GM23338 (cell line): ENCODE results near the gene CNOT11. TPM values are rescaled to one million over a fixed set of nuclear protein-coding genes. Genes with fewer than 3 reads are reported as not detected.

Source experiments
- ATAC-seq: fragments of 200-7000 bp; cut with Tn5 transposase; 3 replicates; pipeline ENCODE4 v1.9.1; 2020
- DNase-seq: peaks from one replicate; pipeline ENCODE4 v3.0.0-alpha.2; 2015; ENCODE audit warnings: low spot score
- H2AFZ ChIP-seq: fragments of 200-600 bp; sonication (generic); 2 replicates; pipeline ENCODE4 v1.8.0; 2016; ENCODE audit warnings: antibody characterized with exemption, mild to moderate bottlenecking, moderate library complexity
- H3F3A ChIP-seq: fragments of 200-600 bp; sonication (generic); replicated peaks from 2 replicates; pipeline ENCODE4 v1.8.0; 2017; ENCODE audit warnings: antibody characterized with exemption, mixed run types, low read depth
- H3K27ac ChIP-seq: fragments of 200-600 bp; sonication (generic); 2 replicates; pipeline ENCODE4 v1.6.1; 2016; ENCODE audit warnings: low read depth
- H3K27me3 ChIP-seq: fragments of 200-600 bp; sonication (generic); 2 replicates; pipeline ENCODE4 v1.8.0; 2016; ENCODE audit warnings: mild to moderate bottlenecking, mixed run types, moderate library complexity; ENCODE audit not compliant: insufficient read depth
- H3K36me3 ChIP-seq: fragments of 200-600 bp; sonication (generic); 2 replicates; pipeline ENCODE4 v1.8.0; 2016; ENCODE audit warnings: mild to moderate bottlenecking; ENCODE audit not compliant: insufficient read depth
- H3K4me1 ChIP-seq: fragments of 200-600 bp; sonication (generic); 2 replicates; pipeline ENCODE4 v1.8.0; 2016; ENCODE audit warnings: mild to moderate bottlenecking, moderate library complexity; ENCODE audit not compliant: insufficient read depth
- H3K4me2 ChIP-seq: fragments of 200-600 bp; sonication (generic); 2 replicates; pipeline ENCODE4 v1.7.1; 2017; ENCODE audit warnings: mixed run types
- H3K4me3 ChIP-seq: fragments of 200-600 bp; sonication (generic); 2 replicates; pipeline ENCODE4 v1.6.1; 2016; ENCODE audit warnings: mixed run types
- H3K79me2 ChIP-seq: fragments of 200-600 bp; sonication (generic); replicated peaks from 2 replicates; pipeline ENCODE4 v1.8.0; 2017; ENCODE audit warnings: mild to moderate bottlenecking; ENCODE audit not compliant: insufficient read depth
- H3K9me2 ChIP-seq: fragments of 200-600 bp; sonication (generic); 2 replicates; pipeline ENCODE4 v1.8.0; 2017; ENCODE audit not compliant: insufficient read depth
- H4K20me1 ChIP-seq: fragments of 200-600 bp; sonication (generic); replicated peaks from 2 replicates; pipeline ENCODE4 v1.8.0; 2017; ENCODE audit warnings: mild to moderate bottlenecking; ENCODE audit not compliant: insufficient read depth
- H3K27ac Mint-ChIP-seq: 2 replicates; pipeline ENCODE4 v1.8.0; 2020; ENCODE audit warnings: inconsistent platforms, mild to moderate bottlenecking, moderate library complexity, mixed read lengths
- H3K27me3 Mint-ChIP-seq: 3 replicates; pipeline ENCODE4 v1.8.0; 2022; ENCODE audit warnings: low read depth, mild to moderate bottlenecking, moderate library complexity, mixed read lengths, inconsistent platforms; ENCODE audit not compliant: insufficient read depth, poor library complexity
- H3K36me3 Mint-ChIP-seq: 3 replicates; pipeline ENCODE4 v1.8.0; 2021; ENCODE audit warnings: low read depth, mild to moderate bottlenecking, inconsistent platforms, moderate library complexity, mixed read lengths
- H3K4me1 Mint-ChIP-seq: 3 replicates; pipeline ENCODE4 v1.8.0; 2020; ENCODE audit warnings: mild to moderate bottlenecking, inconsistent platforms, mixed read lengths
- H3K4me3 Mint-ChIP-seq: 3 replicates; pipeline ENCODE4 v1.8.0; 2021; ENCODE audit warnings: moderate library complexity, mild to moderate bottlenecking, inconsistent platforms, mixed read lengths
- H3K9me3 Mint-ChIP-seq: 3 replicates; pipeline ENCODE4 v1.8.0; 2020; ENCODE audit warnings: moderate library complexity, mild to moderate bottlenecking, inconsistent platforms, mixed read lengths
- CREB1 ChIP-seq: fragments of 250-450 bp; sonication (Bioruptor Pico); IDR thresholded peaks from 2 replicates; pipeline ENCODE4 v1.5.0; 2020; ENCODE audit warnings: low read depth, mild to moderate bottlenecking, moderate library complexity
- EZH2 ChIP-seq: fragments of 200-600 bp; sonication (generic); IDR thresholded peaks from one replicate; pipeline ENCODE4 v1.8.0; 2017; ENCODE audit warnings: antibody characterized with exemption, mild to moderate bottlenecking, low read depth; ENCODE audit not compliant: unreplicated experiment
- EZH2phosphoT487 ChIP-seq: fragments of 200-600 bp; sonication (generic); IDR thresholded peaks from one replicate; pipeline ENCODE4 v1.8.1; 2018; ENCODE audit warnings: antibody characterized with exemption; ENCODE audit not compliant: unreplicated experiment
- JUNB ChIP-seq: IDR thresholded peaks from one replicate; pipeline ENCODE4 v1.6.1; 2016; ENCODE audit warnings: antibody characterized with exemption; ENCODE audit not compliant: unreplicated experiment
- NANOG ChIP-seq: IDR thresholded peaks from 2 replicates; pipeline ENCODE4 v1.6.1; 2016; ENCODE audit warnings: antibody characterized with exemption, borderline replicate concordance
- POLR2AphosphoS5 ChIP-seq: IDR thresholded peaks from 2 replicates; pipeline ENCODE4 v1.6.1; 2016; ENCODE audit warnings: antibody characterized with exemption, low read depth
- STAT1 ChIP-seq: IDR thresholded peaks from one replicate; pipeline ENCODE4 v1.6.1; 2016; ENCODE audit warnings: antibody characterized with exemption; ENCODE audit not compliant: unreplicated experiment
- ZNF331 ChIP-seq: fragments of 250-450 bp; sonication (Bioruptor Pico); IDR thresholded peaks from 2 replicates; pipeline ENCODE4 v1.5.0; 2020; ENCODE audit warnings: low read depth, mild to moderate bottlenecking, moderate library complexity
- polyA plus RNA-seq: library from polyadenylated mRNA; unstranded; fragments of >200 nt; fragmentation: Nextera tagmentation; extraction: Ambion mirVana; gene quantifications from 2 replicates; pipeline ENCODE4 v1.2.1, GENCODE V29; 2016
- total RNA-seq: library from RNA; depleted of rRNA; stranded (reverse); fragments of >200 nt; shearing (Covaris generic); gene quantifications from 2 replicates; pipeline ENCODE4 v1.2.3, GENCODE V29; 2014
- TF ChIP-seq, protein P1 (sequence below), 2 experiments: fragments of 200-600 bp in 1 of 2; sonication (generic) in 1 of 2; conservative IDR thresholded peaks; 2 replicates each; pipeline versions ENCODE4 v1.5.1 to v1.6.1; 2016 to 2017; ENCODE audit warnings: antibody characterized with exemption in 2 of 2, low read depth in 2 of 2, mild to moderate bottlenecking in 2 of 2, moderate library complexity in 1 of 2
- TF ChIP-seq, protein P2 (sequence below): IDR thresholded peaks from one replicate; pipeline ENCODE4 v1.6.1; 2018; ENCODE audit warnings: antibody characterized with exemption; ENCODE audit not compliant: unreplicated experiment
- TF ChIP-seq, protein P3 (sequence below): IDR thresholded peaks from 2 replicates; pipeline ENCODE4 v1.6.1; 2016; ENCODE audit warnings: antibody characterized with exemption

Gene CNOT11
- total and polyA plus RNA-seq, 2 experiments from 2014 or later = 34.8 to 74.2 TPM

DNA sequence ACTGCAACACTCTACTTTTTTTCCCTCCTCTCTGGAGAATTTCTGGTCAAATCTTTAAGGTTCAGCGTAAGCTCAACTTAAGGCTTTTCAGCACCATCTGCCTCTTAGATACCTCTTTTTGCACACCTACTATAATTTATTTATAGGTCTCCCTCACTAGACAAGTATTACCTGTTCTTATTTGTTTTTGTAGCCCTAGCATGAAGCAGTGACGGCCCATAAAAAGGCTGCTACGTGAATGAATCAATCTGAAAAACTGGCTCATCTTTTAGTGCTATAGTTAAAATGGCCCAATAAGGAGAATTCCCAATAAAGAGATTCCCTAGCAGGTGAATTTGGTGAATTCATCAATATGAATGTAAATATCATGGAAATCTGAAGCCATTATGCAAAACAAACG lies 49.3 kb downstream of the CNOT11 start:
- no peaks in the 10 kb centered on the region for H3K9me2 ChIP-seq
- H3K27me3 Mint-ChIP-seq = peaks cover 2% of the 10 kb centered on the region
- H3K4me2 ChIP-seq = no peak overlapping the region
- ATAC-seq = no peak
- H3K27ac Mint-ChIP-seq = no peak overlapping the region
- no peak overlapping the region for H2AFZ ChIP-seq
- no peak for DNase-seq
- H3K36me3 ChIP-seq = 0 out of 2 replicates have a peak, but pooled peaks cover 3% of the 10 kb centered on the region
- TF ChIP-seq JUNB (no peak), CREB1 (CRISPR knock-in tag) (no peak), EZH2phosphoT487 (no peak), STAT1 (no peak), ZNF331 (CRISPR knock-in tag) (no peak), EZH2 (no peak), NANOG (no peak), POLR2AphosphoS5 (no peak)
- TF ChIP-seq, protein P1, sequence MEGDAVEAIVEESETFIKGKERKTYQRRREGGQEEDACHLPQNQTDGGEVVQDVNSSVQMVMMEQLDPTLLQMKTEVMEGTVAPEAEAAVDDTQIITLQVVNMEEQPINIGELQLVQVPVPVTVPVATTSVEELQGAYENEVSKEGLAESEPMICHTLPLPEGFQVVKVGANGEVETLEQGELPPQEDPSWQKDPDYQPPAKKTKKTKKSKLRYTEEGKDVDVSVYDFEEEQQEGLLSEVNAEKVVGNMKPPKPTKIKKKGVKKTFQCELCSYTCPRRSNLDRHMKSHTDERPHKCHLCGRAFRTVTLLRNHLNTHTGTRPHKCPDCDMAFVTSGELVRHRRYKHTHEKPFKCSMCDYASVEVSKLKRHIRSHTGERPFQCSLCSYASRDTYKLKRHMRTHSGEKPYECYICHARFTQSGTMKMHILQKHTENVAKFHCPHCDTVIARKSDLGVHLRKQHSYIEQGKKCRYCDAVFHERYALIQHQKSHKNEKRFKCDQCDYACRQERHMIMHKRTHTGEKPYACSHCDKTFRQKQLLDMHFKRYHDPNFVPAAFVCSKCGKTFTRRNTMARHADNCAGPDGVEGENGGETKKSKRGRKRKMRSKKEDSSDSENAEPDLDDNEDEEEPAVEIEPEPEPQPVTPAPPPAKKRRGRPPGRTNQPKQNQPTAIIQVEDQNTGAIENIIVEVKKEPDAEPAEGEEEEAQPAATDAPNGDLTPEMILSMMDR (conservative IDR thresholded peaks at IDR 0.05; ENCODE audit: low read depth in 2 of 2) = no peak
- no peaks in the 10 kb centered on the region for H3K27me3 ChIP-seq
- H3K4me1 ChIP-seq = peaks cover 9% of the 10 kb centered on the region
- H3K36me3 Mint-ChIP-seq = peaks cover 4% of the 10 kb centered on the region
- H3K4me1 Mint-ChIP-seq = peaks cover 25% of the 10 kb centered on the region
- H3K9me3 Mint-ChIP-seq = no peaks in the 10 kb centered on the region
- H3F3A ChIP-seq = peaks cover 4% of the 10 kb centered on the region; the same call in 1 of the 2 replicates
- peaks cover 63% of the 10 kb centered on the region for H4K20me1 ChIP-seq
- no peak overlapping the region for H3K4me3 Mint-ChIP-seq
- H3K79me2 ChIP-seq = peaks cover 98% of the 10 kb centered on the region
- H3K27ac ChIP-seq = no peak overlapping the region
- no peak overlapping the region for H3K4me3 ChIP-seq

DNA sequence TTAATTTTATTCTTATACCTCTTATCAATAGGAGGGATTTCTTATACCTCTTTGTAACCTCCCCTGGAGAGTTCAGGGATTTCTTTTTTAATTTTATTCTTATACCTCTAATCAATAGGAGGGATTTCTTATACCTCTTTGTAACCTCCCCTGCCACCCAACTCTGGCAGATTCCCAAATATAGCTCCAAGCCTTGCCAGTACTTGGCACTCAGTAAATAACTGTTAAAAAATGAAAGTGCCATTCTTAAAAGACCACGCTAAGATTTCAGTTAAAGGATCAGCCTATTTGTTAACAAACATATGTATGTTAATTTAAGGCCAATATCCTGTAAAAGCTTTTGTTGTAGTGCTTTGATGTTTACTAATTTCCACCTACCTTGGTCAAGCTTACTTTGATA lies 51.0 kb downstream of the CNOT11 start:
- peaks cover 62% of the 10 kb centered on the region for H4K20me1 ChIP-seq
- peaks cover 32% of the 10 kb centered on the region for H3K4me1 Mint-ChIP-seq
- peaks cover 6% of the 10 kb centered on the region for H3K27me3 Mint-ChIP-seq
- peaks cover 4% of the 10 kb centered on the region; the same call in 1 of the 2 replicates for H3F3A ChIP-seq
- H3K9me2 ChIP-seq = no peaks in the 10 kb centered on the region
- ATAC-seq (no peak), DNase-seq (no peak)
- no peak overlapping the region for H3K4me3 Mint-ChIP-seq
- H2AFZ ChIP-seq = no peak overlapping the region
- peaks cover 7% of the 10 kb centered on the region for H3K36me3 Mint-ChIP-seq
- H3K27me3 ChIP-seq = peaks cover 11% of the 10 kb centered on the region
- H3K79me2 ChIP-seq = peaks cover 96% of the 10 kb centered on the region
- no peaks in the 10 kb centered on the region for H3K9me3 Mint-ChIP-seq
- H3K27ac Mint-ChIP-seq = no peak overlapping the region
- peaks cover 15% of the 10 kb centered on the region for H3K4me1 ChIP-seq
- no peak overlapping the region for H3K4me2 ChIP-seq
- H3K4me3 ChIP-seq = no peak overlapping the region
- no peak overlapping the region for H3K27ac ChIP-seq
- 0 out of 2 replicates have a peak, but pooled peaks cover 3% of the 10 kb centered on the region for H3K36me3 ChIP-seq
- TF ChIP-seq CREB1 (CRISPR knock-in tag) = no peak
- no peak for TF ChIP-seq POLR2AphosphoS5
- TF ChIP-seq, protein P2, sequence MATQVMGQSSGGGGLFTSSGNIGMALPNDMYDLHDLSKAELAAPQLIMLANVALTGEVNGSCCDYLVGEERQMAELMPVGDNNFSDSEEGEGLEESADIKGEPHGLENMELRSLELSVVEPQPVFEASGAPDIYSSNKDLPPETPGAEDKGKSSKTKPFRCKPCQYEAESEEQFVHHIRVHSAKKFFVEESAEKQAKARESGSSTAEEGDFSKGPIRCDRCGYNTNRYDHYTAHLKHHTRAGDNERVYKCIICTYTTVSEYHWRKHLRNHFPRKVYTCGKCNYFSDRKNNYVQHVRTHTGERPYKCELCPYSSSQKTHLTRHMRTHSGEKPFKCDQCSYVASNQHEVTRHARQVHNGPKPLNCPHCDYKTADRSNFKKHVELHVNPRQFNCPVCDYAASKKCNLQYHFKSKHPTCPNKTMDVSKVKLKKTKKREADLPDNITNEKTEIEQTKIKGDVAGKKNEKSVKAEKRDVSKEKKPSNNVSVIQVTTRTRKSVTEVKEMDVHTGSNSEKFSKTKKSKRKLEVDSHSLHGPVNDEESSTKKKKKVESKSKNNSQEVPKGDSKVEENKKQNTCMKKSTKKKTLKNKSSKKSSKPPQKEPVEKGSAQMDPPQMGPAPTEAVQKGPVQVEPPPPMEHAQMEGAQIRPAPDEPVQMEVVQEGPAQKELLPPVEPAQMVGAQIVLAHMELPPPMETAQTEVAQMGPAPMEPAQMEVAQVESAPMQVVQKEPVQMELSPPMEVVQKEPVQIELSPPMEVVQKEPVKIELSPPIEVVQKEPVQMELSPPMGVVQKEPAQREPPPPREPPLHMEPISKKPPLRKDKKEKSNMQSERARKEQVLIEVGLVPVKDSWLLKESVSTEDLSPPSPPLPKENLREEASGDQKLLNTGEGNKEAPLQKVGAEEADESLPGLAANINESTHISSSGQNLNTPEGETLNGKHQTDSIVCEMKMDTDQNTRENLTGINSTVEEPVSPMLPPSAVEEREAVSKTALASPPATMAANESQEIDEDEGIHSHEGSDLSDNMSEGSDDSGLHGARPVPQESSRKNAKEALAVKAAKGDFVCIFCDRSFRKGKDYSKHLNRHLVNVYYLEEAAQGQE = no peak
- TF ChIP-seq, protein P3, sequence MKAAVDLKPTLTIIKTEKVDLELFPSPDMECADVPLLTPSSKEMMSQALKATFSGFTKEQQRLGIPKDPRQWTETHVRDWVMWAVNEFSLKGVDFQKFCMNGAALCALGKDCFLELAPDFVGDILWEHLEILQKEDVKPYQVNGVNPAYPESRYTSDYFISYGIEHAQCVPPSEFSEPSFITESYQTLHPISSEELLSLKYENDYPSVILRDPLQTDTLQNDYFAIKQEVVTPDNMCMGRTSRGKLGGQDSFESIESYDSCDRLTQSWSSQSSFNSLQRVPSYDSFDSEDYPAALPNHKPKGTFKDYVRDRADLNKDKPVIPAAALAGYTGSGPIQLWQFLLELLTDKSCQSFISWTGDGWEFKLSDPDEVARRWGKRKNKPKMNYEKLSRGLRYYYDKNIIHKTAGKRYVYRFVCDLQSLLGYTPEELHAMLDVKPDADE = no peak
- TF ChIP-seq EZH2 = no peak
- TF ChIP-seq STAT1 = no peak
- TF ChIP-seq JUNB = no peak
- TF ChIP-seq ZNF331 (CRISPR knock-in tag) = no peak
- TF ChIP-seq, protein P1 (conservative IDR thresholded peaks at IDR 0.05; ENCODE audit: low read depth in 2 of 2) = no peak
